Astrocyte (in vitro differentiated cells and primary cell): Measurements from ENCODE around the gene HPSE2. TPM values are rescaled to one million over a fixed set of nuclear protein-coding genes. Genes with fewer than 3 reads are reported as not detected.

Experiments
- DNase-seq: peaks from one replicate; pipeline ENCODE4 v3.0.0-alpha.2; 2010; ENCODE audit warnings: low read depth
- FAIRE-seq: peaks from 2 replicates; lab custom pipeline; 2011; peaks lifted over from hg19 to GRCh38; lab: Jason Lieb, UNC
- H2AFZ ChIP-seq: 2 replicates; pipeline ENCODE4 v1.6.0; 2012; ENCODE audit warnings: low read depth, low read length, inconsistent platforms
- H3K27ac ChIP-seq: 2 replicates; pipeline ENCODE4 v1.5.1; 2011; ENCODE audit warnings: low read depth, low read length, inconsistent platforms
- H3K27me3 ChIP-seq: 2 replicates; pipeline ENCODE4 v1.6.0; 2011; ENCODE audit warnings: low read length, inconsistent platforms; ENCODE audit not compliant: insufficient read depth
- H3K36me3 ChIP-seq: 2 replicates; pipeline ENCODE4 v1.5.1; 2011; ENCODE audit warnings: low read length, inconsistent platforms; ENCODE audit not compliant: insufficient read depth
- H3K4me1 ChIP-seq: 2 replicates; pipeline ENCODE4 v1.5.1; 2011; ENCODE audit warnings: low read length, inconsistent platforms; ENCODE audit not compliant: insufficient read depth
- H3K4me2 ChIP-seq: 2 replicates; pipeline ENCODE4 v1.6.0; 2012; ENCODE audit warnings: low read length, inconsistent platforms
- H3K4me3 ChIP-seq: 2 replicates; pipeline ENCODE4 v1.5.1; 2011; ENCODE audit warnings: low read depth, mild to moderate bottlenecking, low read length, inconsistent platforms; ENCODE audit not compliant: insufficient read depth
- H3K79me2 ChIP-seq: 2 replicates; pipeline ENCODE4 v1.6.0; 2012; ENCODE audit warnings: mild to moderate bottlenecking, low read length, inconsistent platforms; ENCODE audit not compliant: insufficient read depth
- H3K9ac ChIP-seq: 2 replicates; pipeline ENCODE4 v1.6.0; 2012; ENCODE audit warnings: mild to moderate bottlenecking, low read length, inconsistent platforms
- H3K9me3 ChIP-seq: 2 replicates; pipeline ENCODE4 v1.5.1; 2012; ENCODE audit warnings: low read depth, mild to moderate bottlenecking, low read length, inconsistent platforms; ENCODE audit not compliant: insufficient read depth
- H4K20me1 ChIP-seq: 2 replicates; pipeline ENCODE4 v1.6.0; 2012; ENCODE audit warnings: low read length, inconsistent platforms; ENCODE audit not compliant: insufficient read depth
- H3K27ac Mint-ChIP-seq: one replicate; pipeline ENCODE4 v1.8.0; 2021; ENCODE audit warnings: mild to moderate bottlenecking, mixed read lengths; ENCODE audit not compliant: unreplicated experiment
- H3K27me3 Mint-ChIP-seq: one replicate; pipeline ENCODE4 v1.8.0; 2021; ENCODE audit warnings: low read depth, mixed read lengths; ENCODE audit not compliant: unreplicated experiment
- H3K36me3 Mint-ChIP-seq: one replicate; pipeline ENCODE4 v1.8.0; 2021; ENCODE audit warnings: low read depth, mixed read lengths; ENCODE audit not compliant: unreplicated experiment
- H3K4me1 Mint-ChIP-seq: one replicate; pipeline ENCODE4 v1.8.0; 2021; ENCODE audit warnings: low read depth, mixed read lengths; ENCODE audit not compliant: unreplicated experiment
- H3K4me3 Mint-ChIP-seq: one replicate; pipeline ENCODE4 v1.8.0; 2021; ENCODE audit warnings: mild to moderate bottlenecking, moderate library complexity, mixed read lengths; ENCODE audit not compliant: unreplicated experiment
- H3K9me3 Mint-ChIP-seq: one replicate; pipeline ENCODE4 v1.8.0; 2021; ENCODE audit warnings: mild to moderate bottlenecking, mixed read lengths; ENCODE audit not compliant: unreplicated experiment
- CTCF ChIP-seq: IDR thresholded peaks from 2 replicates; pipeline ENCODE4 v1.5.1; 2011; ENCODE audit warnings: low read depth, mild to moderate bottlenecking, inconsistent platforms, low read length, moderate library complexity; ENCODE audit not compliant: insufficient read depth
- EZH2 ChIP-seq: IDR thresholded peaks from 2 replicates; pipeline ENCODE4 v1.6.1; 2012; ENCODE audit warnings: mild to moderate bottlenecking, low read length, inconsistent platforms; ENCODE audit not compliant: insufficient read depth
- total RNA-seq: library from RNA; stranded (reverse); gene quantifications from 2 replicates; pipeline ENCODE4 v1.2.1, GENCODE V29; 2021

The HPSE2 gene
- total RNA-seq, 1 donor from 2014 or later, result 0.14 TPM

GRCh38 chr10:98624963-98625362 is 610.7 kb downstream of the HPSE2 start:
- Histone ChIP-seq H3K79me2 (no peaks in the 10 kb centered on the region), H3K4me2 (no peak overlapping the region), H3K9me3 (no peaks in the 10 kb centered on the region), H3K9ac (no peak overlapping the region), H3K4me3 (no peak overlapping the region), H4K20me1 (no peaks in the 10 kb centered on the region), H3K4me1 (no peaks in the 10 kb centered on the region), H2AFZ (no peak overlapping the region), H3K27me3 (no peaks in the 10 kb centered on the region), H3K27ac (no peak overlapping the region), H3K36me3 (no peaks in the 10 kb centered on the region)
- DNase-seq (no peak), FAIRE-seq (no peak)
- Mint-ChIP-seq H3K9me3 (no peaks in the 10 kb centered on the region), H3K36me3 (no peaks in the 10 kb centered on the region), H3K4me1 (no peaks in the 10 kb centered on the region), H3K27ac (no peak overlapping the region), H3K4me3 (no peak overlapping the region), H3K27me3 (no peaks in the 10 kb centered on the region)
- TF ChIP-seq CTCF, result no peak

GRCh38 chr10:98623176-98623575 is 612.5 kb downstream of the HPSE2 start:
- Histone ChIP-seq H3K4me2 (no peak overlapping the region), H2AFZ (no peak overlapping the region), H3K4me3 (no peak overlapping the region), H4K20me1 (no peaks in the 10 kb centered on the region), H3K9me3 (no peaks in the 10 kb centered on the region), H3K9ac (no peak overlapping the region), H3K27me3 (no peaks in the 10 kb centered on the region), H3K27ac (no peak overlapping the region), H3K4me1 (no peaks in the 10 kb centered on the region), H3K36me3 (no peaks in the 10 kb centered on the region), H3K79me2 (no peaks in the 10 kb centered on the region)
- no peak for FAIRE-seq
- Mint-ChIP-seq H3K4me3 (no peak overlapping the region), H3K4me1 (peaks cover 7% of the 10 kb centered on the region), H3K27ac (no peak overlapping the region), H3K27me3 (no peaks in the 10 kb centered on the region), H3K9me3 (no peaks in the 10 kb centered on the region), H3K36me3 (no peaks in the 10 kb centered on the region)
- TF ChIP-seq CTCF, result no peak
- TF ChIP-seq EZH2, result no peak
- DNase-seq, result no peak

GRCh38 chr10:98621630-98622029 is 614.0 kb downstream of the HPSE2 start:
- no peaks in the 10 kb centered on the region for H3K4me1 ChIP-seq
- no peaks in the 10 kb centered on the region for H3K27me3 Mint-ChIP-seq
- no peaks in the 10 kb centered on the region for H3K27me3 ChIP-seq
- no peak overlapping the region for H3K4me2 ChIP-seq
- FAIRE-seq (no peak), DNase-seq (no peak)
- peaks cover 15% of the 10 kb centered on the region for H3K4me1 Mint-ChIP-seq
- no peak overlapping the region for H2AFZ ChIP-seq
- H3K79me2 ChIP-seq, result no peaks in the 10 kb centered on the region
- no peak overlapping the region for H3K27ac Mint-ChIP-seq
- no peak overlapping the region for H3K4me3 Mint-ChIP-seq
- TF ChIP-seq CTCF (no peak), EZH2 (no peak)
- no peaks in the 10 kb centered on the region for H3K9me3 Mint-ChIP-seq
- no peaks in the 10 kb centered on the region for H4K20me1 ChIP-seq
- no peaks in the 10 kb centered on the region for H3K36me3 ChIP-seq
- no peak overlapping the region for H3K9ac ChIP-seq
- H3K4me3 ChIP-seq, result no peak overlapping the region
- no peaks in the 10 kb centered on the region for H3K36me3 Mint-ChIP-seq
- no peak overlapping the region for H3K27ac ChIP-seq
- no peaks in the 10 kb centered on the region for H3K9me3 ChIP-seq
